ENCODE measurements around the gene VWA8. TPM values are rescaled to one million over a fixed set of nuclear protein-coding genes. Genes with fewer than 3 reads are reported as not detected.
"Not testable (repeated sequence)": the region's sequence is repeated elsewhere in the genome, so short reads cannot be mapped to it uniquely, and the experiment has no call there.

VWA8 gene
- total and polyA plus RNA-seq, 5 experiments from 2014 or later, result 5.1 to 22.3 (median 6.9) TPM

GRCh38 chr13:41765813-41766212 is 195.1 kb downstream of the VWA8 start:
- Mint-ChIP-seq H3K27me3 (no peaks in the 10 kb centered on the region), H3K4me3 (no peak overlapping the region), H3K9me3 (no peaks in the 10 kb centered on the region), H3K36me3 (peaks cover 4 to 48% (median 14%) of the 10 kb centered on the region in 3 donors), H3K4me1 (peaks cover 8 to 15% (median 14%) of the 10 kb centered on the region in 4 donors), H3K27ac (peak overlapping the region in 3 of 10 donors; percentile 41 to 60 (median 47))
- ATAC-seq (no peak), DNase-seq (no peak)
- POLR2A ChIA-PET, result no interaction called here

GRCh38 chr13:41765020-41765419 is 195.9 kb downstream of the VWA8 start:
- H3K4me1 Mint-ChIP-seq, result peaks cover 8 to 15% (median 14%) of the 10 kb centered on the region in 4 donors
- POLR2A ChIA-PET, result no interaction called here
- no peaks in the 10 kb centered on the region for H3K27me3 Mint-ChIP-seq
- peaks cover 6 to 54% (median 17%) of the 10 kb centered on the region in 3 donors for H3K36me3 Mint-ChIP-seq
- peak overlapping the region in 4 of 10 donors; percentile 35 to 75 (median 48) for H3K4me3 Mint-ChIP-seq
- no peaks in the 10 kb centered on the region for H3K9me3 Mint-ChIP-seq
- DNase-seq, result no peak
- ATAC-seq, result no peak
- peak overlapping the region in 4 of 10 donors; percentile 3 to 41 (median 16) for H3K27ac Mint-ChIP-seq

- POLR2A ChIA-PET, result no interaction called here
- Mint-ChIP-seq H3K9me3 (no peaks in the 10 kb centered on the region), H3K27me3 (no peaks in the 10 kb centered on the region), H3K27ac (peak overlapping the region in 6 of 10 donors; percentile 3 to 58 (median 5)), H3K4me1 (peaks cover 8 to 15% (median 14%) of the 10 kb centered on the region in 4 donors), H3K4me3 (peak overlapping the region in 6 of 10 donors; percentile 4 to 75 (median 38)), H3K36me3 (peaks cover 7 to 53% (median 22%) of the 10 kb centered on the region in 3 donors)
- ATAC-seq, result peak in 1 of 2 donors; percentile 27
- peak in 2 of 10 donors; percentile 7 to 48 for DNase-seq
Measured at GRCh38 chr13:41764558-41764957, 196.4 kb downstream of the VWA8 start.

- H3K9me3 Mint-ChIP-seq, result no peaks in the 10 kb centered on the region
- no peak overlapping the region for H3K4me3 Mint-ChIP-seq
- POLR2A ChIA-PET, result no interaction called here
- H3K27ac Mint-ChIP-seq, result peak overlapping the region in 1 of 10 donors; percentile 5
- H3K36me3 Mint-ChIP-seq, result peaks cover 11 to 52% (median 29%) of the 10 kb centered on the region in 3 donors
- no peaks in the 10 kb centered on the region for H3K27me3 Mint-ChIP-seq
- peaks cover 8 to 15% (median 14%) of the 10 kb centered on the region in 4 donors for H3K4me1 Mint-ChIP-seq
- DNase-seq (no peak), ATAC-seq (no peak)
Measured at GRCh38 chr13:41763782-41764181, 197.1 kb downstream of the VWA8 start.

GRCh38 chr13:41762796-41763195 is 198.1 kb downstream of the VWA8 start:
- POLR2A ChIA-PET, result no interaction called here
- H3K4me3 Mint-ChIP-seq, result no peak overlapping the region
- ATAC-seq (no peak), DNase-seq (no peak)
- H3K27ac Mint-ChIP-seq, result no peak overlapping the region
- H3K9me3 Mint-ChIP-seq, result no peaks in the 10 kb centered on the region
- peaks cover 13 to 54% (median 31%) of the 10 kb centered on the region in 3 donors for H3K36me3 Mint-ChIP-seq
- H3K27me3 Mint-ChIP-seq, result no peaks in the 10 kb centered on the region
- H3K4me1 Mint-ChIP-seq, result peaks cover 8 to 15% (median 14%) of the 10 kb centered on the region in 4 donors

GRCh38 chr13:41756198-41756880 is 204.6 kb downstream of the VWA8 start:
- Mint-ChIP-seq H3K4me1 (no peaks in the 10 kb centered on the region), H3K36me3 (peaks cover 35 to 55% (median 50%) of the 10 kb centered on the region in 3 donors), H3K4me3 (no peak overlapping the region), H3K27ac (no peak overlapping the region), H3K9me3 (peaks cover 0 to 3% (median 0%) of the 10 kb centered on the region in 9 donors), H3K27me3 (no peaks in the 10 kb centered on the region)
- POLR2A ChIA-PET, result no interaction called here
- ATAC-seq, result no peak
- DNase-seq, result no peak

- H3K27ac Mint-ChIP-seq, result peak overlapping the region in 2 of 10 donors; percentile 6 to 27
- H3K9me3 Mint-ChIP-seq, result peaks cover 0 to 16% (median 3%) of the 10 kb centered on the region in 9 donors
- ATAC-seq, result no peak
- no peaks in the 10 kb centered on the region for H3K4me1 Mint-ChIP-seq
- peaks cover 15 to 69% (median 58%) of the 10 kb centered on the region in 3 donors for H3K36me3 Mint-ChIP-seq
- no peak for DNase-seq
- no peaks in the 10 kb centered on the region for H3K27me3 Mint-ChIP-seq
- no peak overlapping the region for H3K4me3 Mint-ChIP-seq
- POLR2A ChIA-PET, result no interaction called here
Measured at GRCh38 chr13:41751734-41752445, 209.0 kb downstream of the VWA8 start.

GRCh38 chr13:41751277-41751676 is 209.6 kb downstream of the VWA8 start:
- H3K27me3 Mint-ChIP-seq, result no peaks in the 10 kb centered on the region
- peaks cover 0 to 16% (median 3%) of the 10 kb centered on the region in 9 donors for H3K9me3 Mint-ChIP-seq
- H3K27ac Mint-ChIP-seq, result peak overlapping the region in 1 of 10 donors; percentile 6
- POLR2A ChIA-PET, result no interaction called here
- no peaks in the 10 kb centered on the region for H3K4me1 Mint-ChIP-seq
- no peak overlapping the region for H3K4me3 Mint-ChIP-seq
- DNase-seq, result no peak
- peaks cover 15 to 74% (median 63%) of the 10 kb centered on the region in 3 donors for H3K36me3 Mint-ChIP-seq
- no peak for ATAC-seq

- H3K4me3 Mint-ChIP-seq, result no peak overlapping the region
- no peak overlapping the region for H3K27ac Mint-ChIP-seq
- DNase-seq (no peak), ATAC-seq (no peak)
- H3K4me1 Mint-ChIP-seq, result peaks cover 0 to 3% (median under 1%) of the 10 kb centered on the region in 4 donors
- POLR2A ChIA-PET, result no interaction called here
- peaks cover 6 to 66% (median 60%) of the 10 kb centered on the region in 3 donors for H3K36me3 Mint-ChIP-seq
- H3K27me3 Mint-ChIP-seq, result no peaks in the 10 kb centered on the region
- H3K9me3 Mint-ChIP-seq, result peaks cover 0 to 16% (median 2%) of the 10 kb centered on the region in 9 donors
Measured at GRCh38 chr13:41746259-41746658, 214.7 kb downstream of the VWA8 start.

- H3K4me1 Mint-ChIP-seq, H3K4me3 Mint-ChIP-seq, H3K27me3 Mint-ChIP-seq, H3K27ac Mint-ChIP-seq, ATAC-seq, DNase-seq, POLR2A ChIA-PET: not testable (repeated sequence)
- peaks cover 0 to 16% (median 2%) of the 10 kb centered on the region in 9 donors for H3K9me3 Mint-ChIP-seq
- peaks cover 6 to 63% (median 56%) of the 10 kb centered on the region in 3 donors for H3K36me3 Mint-ChIP-seq
Measured at GRCh38 chr13:41745496-41745895, 215.4 kb downstream of the VWA8 start.

- Mint-ChIP-seq H3K9me3 (peaks cover 0 to 6% (median 0%) of the 10 kb centered on the region in 9 donors), H3K27ac (no peak overlapping the region), H3K27me3 (no peaks in the 10 kb centered on the region), H3K4me1 (peaks cover 0 to 3% (median under 1%) of the 10 kb centered on the region in 4 donors), H3K4me3 (no peak overlapping the region), H3K36me3 (peaks cover 6 to 39% (median 36%) of the 10 kb centered on the region in 3 donors)
- DNase-seq, result no peak
- POLR2A ChIA-PET, result no interaction called here
- no peak for ATAC-seq
Measured at GRCh38 chr13:41742917-41743552, 217.9 kb downstream of the VWA8 start.

- Mint-ChIP-seq H3K4me3 (no peak overlapping the region), H3K9me3 (no peaks in the 10 kb centered on the region), H3K4me1 (peaks cover 0 to 4% (median under 1%) of the 10 kb centered on the region in 4 donors), H3K36me3 (peaks cover 6 to 22% (median 17%) of the 10 kb centered on the region in 3 donors), H3K27ac (no peak overlapping the region), H3K27me3 (no peaks in the 10 kb centered on the region)
- POLR2A ChIA-PET, result no interaction called here
- no peak for ATAC-seq
- DNase-seq, result no peak
Measured at GRCh38 chr13:41740479-41740878, 220.4 kb downstream of the VWA8 start.

Data from naive thymus-derived CD8-positive, alpha-beta T cell (primary cell).